Stimulated activated CD8-positive, alpha-beta memory T cell treated with anti-CD3 and anti-CD28 coated beads, Interleukin-7, amount 100 ng/mL, for 1 hour (primary cell): ENCODE results near the gene PRAMEF6.
"Not testable (repeated sequence)": the region's sequence is repeated elsewhere in the genome, so short reads cannot be mapped to it uniquely, and the experiment has no call there.

Source experiments
- DNase-seq, 2 donors: peaks; one replicate each; pipeline ENCODE4 v3.0.0-alpha.2; 2020; ENCODE audit warnings: low read depth in 2 of 2

PRAMEF6 gene

GRCh38 chr1:12947480-12947879, at the start of gene PRAMEF6:
Gene PRAMEF6, minus strand, starts transcription at chr1:12947580. Its CDS starts 5,062 bp downstream, at chr1:12942518.
- not testable (repeated sequence) for DNase-seq

GRCh38 chr1:12924368-12924767, 23.0 kb downstream of the PRAMEF6 start:
- DNase-seq, result not testable (repeated sequence)

GRCh38 chr1:12921749-12922148, 25.6 kb downstream of the PRAMEF6 start:
- DNase-seq, result not testable (repeated sequence)

GRCh38 chr1:12916310-12916709, 31.1 kb downstream of the PRAMEF6 start, which contains the start of gene PRAMEF7:
Gene PRAMEF7, plus strand, starts transcription at chr1:12916610. Its CDS starts 1,083 bp downstream, at chr1:12917693.
- DNase-seq, result not testable (repeated sequence)

GRCh38 chr1:12903793-12904572, 43.4 kb downstream of the PRAMEF6 start:
- not testable (repeated sequence) for DNase-seq

GRCh38 chr1:12899186-12899585, 48.2 kb downstream of the PRAMEF6 start:
- not testable (repeated sequence) for DNase-seq

- not testable (repeated sequence) for DNase-seq
Measured at GRCh38 chr1:12898170-12898569, 49.2 kb downstream of the PRAMEF6 start, which contains the start of gene PRAMEF10. Gene PRAMEF10, minus strand, starts transcription at chr1:12898270. Its CDS starts 2,423 bp downstream, at chr1:12895847.
